Peyer's patch (tissue), 4 donors: Measurements from ENCODE around the gene SLC32A1.

ENCODE experiments used
- CTCF ChIP-seq, 6 experiments: fragments of 450-650 bp in 4 of 6; fragments of 200-600 bp in 2 of 6; sonication (generic) in 1 of 6; IDR thresholded peaks; one replicate each; pipeline ENCODE4 v1.5.1; 2017 to 2019; ENCODE audit warnings: antibody characterized with exemption in 6 of 6, mild to moderate bottlenecking in 3 of 6, moderate library complexity in 1 of 6
- POLR2A ChIP-seq, 2 donors: fragments of 450-650 bp; IDR thresholded peaks; one replicate each; pipeline ENCODE4 v1.5.1; 2017; ENCODE audit warnings: antibody characterized with exemption in 2 of 2, mild to moderate bottlenecking in 2 of 2, moderate library complexity in 2 of 2

- no peak for TF ChIP-seq CTCF (IDR thresholded peaks at IDR 0.05)
- no peak for TF ChIP-seq POLR2A (IDR thresholded peaks at IDR 0.05)
Measured at GRCh38 chr20:38754924-38755323, 30.6 kb downstream of the SLC32A1 start.
